Measurements from ENCODE around the gene LPP. TPM values are rescaled to one million over a fixed set of nuclear protein-coding genes. Genes with fewer than 3 reads are reported as not detected.

Gene LPP, protein sequence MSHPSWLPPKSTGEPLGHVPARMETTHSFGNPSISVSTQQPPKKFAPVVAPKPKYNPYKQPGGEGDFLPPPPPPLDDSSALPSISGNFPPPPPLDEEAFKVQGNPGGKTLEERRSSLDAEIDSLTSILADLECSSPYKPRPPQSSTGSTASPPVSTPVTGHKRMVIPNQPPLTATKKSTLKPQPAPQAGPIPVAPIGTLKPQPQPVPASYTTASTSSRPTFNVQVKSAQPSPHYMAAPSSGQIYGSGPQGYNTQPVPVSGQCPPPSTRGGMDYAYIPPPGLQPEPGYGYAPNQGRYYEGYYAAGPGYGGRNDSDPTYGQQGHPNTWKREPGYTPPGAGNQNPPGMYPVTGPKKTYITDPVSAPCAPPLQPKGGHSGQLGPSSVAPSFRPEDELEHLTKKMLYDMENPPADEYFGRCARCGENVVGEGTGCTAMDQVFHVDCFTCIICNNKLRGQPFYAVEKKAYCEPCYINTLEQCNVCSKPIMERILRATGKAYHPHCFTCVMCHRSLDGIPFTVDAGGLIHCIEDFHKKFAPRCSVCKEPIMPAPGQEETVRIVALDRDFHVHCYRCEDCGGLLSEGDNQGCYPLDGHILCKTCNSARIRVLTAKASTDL
- 33.2 and 92.1 TPM in 2 replicates for total RNA-seq (ENCODE audit: low replicate concordance)

DNA sequence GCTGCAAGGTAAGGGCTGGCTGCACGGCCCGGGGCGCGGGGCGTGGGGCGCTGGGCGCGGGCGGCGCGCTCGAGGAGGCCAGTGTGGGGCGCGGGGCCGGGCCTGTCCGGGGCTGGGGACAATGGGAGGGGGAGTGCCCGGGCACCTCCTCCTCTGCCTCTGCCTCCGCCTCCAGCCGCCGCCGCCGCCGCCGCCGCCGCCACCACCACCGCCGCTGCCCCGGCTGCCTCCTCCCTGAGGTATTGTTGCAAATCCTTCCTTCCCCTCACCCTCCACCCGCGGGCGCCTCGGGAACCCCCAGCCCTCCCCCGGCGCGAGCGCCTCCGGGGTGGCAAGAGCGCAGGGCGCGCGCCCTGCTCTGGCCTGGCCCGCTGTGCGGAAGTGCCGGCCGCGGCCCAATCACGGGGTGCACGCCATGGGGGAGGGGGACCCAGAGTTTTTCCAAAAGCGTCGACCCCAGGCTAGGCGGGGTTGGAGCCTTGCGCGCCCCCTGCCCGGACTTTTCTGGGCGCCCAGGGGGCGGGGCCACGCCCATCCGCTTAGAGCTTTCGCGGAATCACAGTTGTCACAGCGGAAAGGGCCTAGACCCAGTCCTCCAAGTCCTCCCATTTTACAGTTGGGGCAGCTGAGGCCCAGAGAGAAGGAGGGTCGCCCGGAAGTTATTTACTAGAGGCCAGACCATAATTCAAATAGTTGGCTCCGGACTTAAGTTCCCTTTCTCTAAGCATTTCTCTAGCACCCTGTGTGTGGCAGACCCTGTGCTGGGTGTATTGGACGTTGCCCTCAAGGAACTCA, at the start of gene LPP:
LPP (plus strand) TSS at position 144 of the 795 bp plus-strand sequence. CDS start 251,964 bp downstream, outside the sequence.
- peak within 1 kb of the TSS; percentile 89 for H3K4me3 ChIP-seq (ENCODE audit: low read depth, low read length)
- TF ChIP-seq, protein P1, sequence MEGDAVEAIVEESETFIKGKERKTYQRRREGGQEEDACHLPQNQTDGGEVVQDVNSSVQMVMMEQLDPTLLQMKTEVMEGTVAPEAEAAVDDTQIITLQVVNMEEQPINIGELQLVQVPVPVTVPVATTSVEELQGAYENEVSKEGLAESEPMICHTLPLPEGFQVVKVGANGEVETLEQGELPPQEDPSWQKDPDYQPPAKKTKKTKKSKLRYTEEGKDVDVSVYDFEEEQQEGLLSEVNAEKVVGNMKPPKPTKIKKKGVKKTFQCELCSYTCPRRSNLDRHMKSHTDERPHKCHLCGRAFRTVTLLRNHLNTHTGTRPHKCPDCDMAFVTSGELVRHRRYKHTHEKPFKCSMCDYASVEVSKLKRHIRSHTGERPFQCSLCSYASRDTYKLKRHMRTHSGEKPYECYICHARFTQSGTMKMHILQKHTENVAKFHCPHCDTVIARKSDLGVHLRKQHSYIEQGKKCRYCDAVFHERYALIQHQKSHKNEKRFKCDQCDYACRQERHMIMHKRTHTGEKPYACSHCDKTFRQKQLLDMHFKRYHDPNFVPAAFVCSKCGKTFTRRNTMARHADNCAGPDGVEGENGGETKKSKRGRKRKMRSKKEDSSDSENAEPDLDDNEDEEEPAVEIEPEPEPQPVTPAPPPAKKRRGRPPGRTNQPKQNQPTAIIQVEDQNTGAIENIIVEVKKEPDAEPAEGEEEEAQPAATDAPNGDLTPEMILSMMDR (IDR thresholded peaks at IDR 0.05; ENCODE audit: insufficient read depth, low read length), result no peak
- peak; percentile 67 for DNase-seq (ENCODE audit: low read depth)

DNA sequence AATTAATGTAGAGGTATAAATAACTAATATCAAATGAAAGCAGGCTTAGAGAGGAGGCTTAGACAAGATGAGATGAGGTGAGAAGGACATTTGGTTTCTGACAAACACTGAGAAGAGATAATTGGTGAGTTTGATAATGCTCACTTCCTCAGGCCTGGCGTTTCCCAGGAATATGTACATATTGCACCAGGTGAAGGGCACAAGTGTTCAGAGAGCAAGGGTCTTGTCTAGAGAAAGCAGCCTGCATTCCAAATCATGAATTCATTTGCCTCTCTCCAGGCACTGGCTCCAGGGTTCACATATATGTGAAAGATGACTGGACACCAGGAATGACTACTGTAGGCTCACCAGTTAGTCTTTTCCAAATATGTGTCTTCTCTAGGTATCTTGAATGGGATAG, 48.0 kb upstream of the LPP start:
- no peak for DNase-seq (ENCODE audit: low read depth)
- H3K4me3 ChIP-seq (ENCODE audit: low read depth, low read length), result no peak overlapping the region
- TF ChIP-seq, protein P1 (IDR thresholded peaks at IDR 0.05; ENCODE audit: insufficient read depth, low read length), result no peak

DNA sequence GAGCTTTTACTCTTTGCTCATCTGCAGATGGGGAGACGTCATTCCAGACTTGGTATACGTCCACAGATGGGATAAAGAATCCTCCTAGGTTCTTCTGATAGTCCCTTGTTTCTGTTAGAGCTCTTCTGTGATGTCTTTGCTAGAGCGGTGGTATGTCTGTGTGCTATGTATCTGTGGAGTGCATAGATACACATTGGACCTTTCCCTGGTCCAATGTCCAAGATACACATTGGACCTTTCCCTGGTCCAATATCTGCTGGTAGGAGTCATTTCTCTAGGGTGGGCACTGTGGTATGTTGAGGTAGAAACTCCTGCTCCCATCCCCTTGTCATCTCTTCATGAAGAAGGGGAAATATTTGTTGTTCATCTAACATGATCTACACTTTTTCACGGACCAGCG, 47.5 kb upstream of the LPP start:
- no peak for DNase-seq (ENCODE audit: low read depth)
- no peak overlapping the region for H3K4me3 ChIP-seq (ENCODE audit: low read depth, low read length)
- TF ChIP-seq, protein P1 (IDR thresholded peaks at IDR 0.05; ENCODE audit: insufficient read depth, low read length), result no peak

DNA sequence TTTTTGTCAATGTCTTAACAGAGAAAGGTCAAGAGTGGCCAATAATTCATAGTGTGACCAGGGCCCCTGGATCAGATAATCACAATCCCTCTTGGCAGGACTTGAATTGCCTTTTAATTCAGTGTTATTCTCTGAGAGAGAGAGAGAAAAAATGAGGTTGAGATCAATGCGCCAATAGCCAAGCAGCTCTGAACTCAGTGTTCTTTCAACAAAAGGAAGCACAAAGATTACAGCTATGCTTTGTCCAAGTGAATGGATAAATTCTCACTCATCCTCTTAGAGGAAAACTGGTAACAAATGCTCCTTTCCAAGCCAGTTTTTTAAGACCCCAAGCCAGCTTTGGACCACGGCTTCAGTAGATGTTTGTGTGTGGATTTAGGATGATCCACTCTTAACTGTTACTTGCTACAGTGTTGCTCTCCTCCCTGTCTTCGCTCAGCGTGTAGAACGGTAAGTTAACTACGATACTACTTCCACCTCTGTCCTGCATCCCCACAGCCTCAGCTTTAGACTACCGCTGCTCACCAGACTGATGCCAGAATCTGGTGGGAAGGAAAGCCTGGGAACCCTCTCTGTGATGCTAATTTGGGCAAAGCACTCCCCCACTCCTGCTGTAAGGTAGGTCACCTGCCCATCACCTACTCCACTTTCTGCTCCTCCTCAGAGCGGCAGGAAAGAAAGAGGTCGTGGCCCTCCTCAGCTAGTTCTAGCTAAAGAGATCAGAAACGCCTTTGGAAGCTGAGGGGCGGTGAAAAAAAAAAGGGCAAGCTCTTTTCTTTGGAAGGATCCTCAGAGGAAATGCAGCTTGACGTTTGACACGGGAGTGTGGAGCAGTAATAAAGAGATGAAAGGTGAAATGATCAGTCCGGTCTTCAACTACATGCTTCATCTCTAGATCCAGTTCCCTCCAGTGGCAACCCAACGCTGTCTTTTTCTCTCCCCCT, 46.8 kb upstream of the LPP start:
- DNase-seq (ENCODE audit: low read depth), result no peak
- no peak overlapping the region for H3K4me3 ChIP-seq (ENCODE audit: low read depth, low read length)
- TF ChIP-seq, protein P1 (IDR thresholded peaks at IDR 0.05; ENCODE audit: insufficient read depth, low read length), result no peak

DNA sequence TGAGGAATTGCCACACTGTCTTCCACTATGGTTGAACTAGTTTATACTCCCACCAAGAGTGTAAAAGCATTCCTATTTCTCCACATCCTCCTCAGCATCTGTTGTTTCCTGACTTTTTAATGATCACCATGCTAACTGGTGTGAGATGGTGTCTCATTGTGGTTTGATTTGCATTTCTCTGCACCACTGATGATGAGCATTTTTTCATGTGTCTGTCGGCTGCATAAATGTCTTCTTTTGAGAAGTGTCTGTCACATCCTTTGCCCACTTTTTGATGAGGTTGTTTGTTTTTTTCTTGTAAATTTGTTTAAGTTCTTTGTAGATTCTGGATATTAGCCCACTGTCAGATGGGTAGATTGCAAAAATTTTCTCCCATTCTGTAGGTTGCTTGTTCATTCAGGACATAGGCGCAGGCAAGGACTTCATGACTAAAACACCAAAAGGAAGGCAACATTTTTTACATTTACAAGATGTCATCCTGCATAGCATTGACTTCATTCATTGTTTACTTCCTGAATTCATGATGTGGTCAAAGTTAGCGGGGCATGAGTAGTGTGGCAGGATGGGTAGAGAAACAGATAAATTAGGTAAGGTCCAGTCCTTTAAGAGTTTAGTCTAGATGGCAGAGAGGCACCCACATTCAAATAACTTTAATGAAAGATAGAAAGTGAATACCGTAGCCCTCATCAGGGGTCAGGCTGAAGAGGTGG, 45.1 kb upstream of the LPP start:
- DNase-seq (ENCODE audit: low read depth), result no peak
- TF ChIP-seq, protein P1 (IDR thresholded peaks at IDR 0.05; ENCODE audit: insufficient read depth, low read length), result no peak
- no peak overlapping the region for H3K4me3 ChIP-seq (ENCODE audit: low read depth, low read length)

All from fibroblast of the aortic adventitia (primary cell).